NCI-H1105 (cell line): ENCODE measurements around the gene ARMC3.
"Not testable (repeated sequence)": the region's sequence is repeated elsewhere in the genome, so short reads cannot be mapped to it uniquely, and the experiment has no call there.

ENCODE experiments used
- DNase-seq: peaks from one replicate; lab custom pipeline; 2025; lab: John Stamatoyannopoulos, UW

Gene ARMC3, protein sequence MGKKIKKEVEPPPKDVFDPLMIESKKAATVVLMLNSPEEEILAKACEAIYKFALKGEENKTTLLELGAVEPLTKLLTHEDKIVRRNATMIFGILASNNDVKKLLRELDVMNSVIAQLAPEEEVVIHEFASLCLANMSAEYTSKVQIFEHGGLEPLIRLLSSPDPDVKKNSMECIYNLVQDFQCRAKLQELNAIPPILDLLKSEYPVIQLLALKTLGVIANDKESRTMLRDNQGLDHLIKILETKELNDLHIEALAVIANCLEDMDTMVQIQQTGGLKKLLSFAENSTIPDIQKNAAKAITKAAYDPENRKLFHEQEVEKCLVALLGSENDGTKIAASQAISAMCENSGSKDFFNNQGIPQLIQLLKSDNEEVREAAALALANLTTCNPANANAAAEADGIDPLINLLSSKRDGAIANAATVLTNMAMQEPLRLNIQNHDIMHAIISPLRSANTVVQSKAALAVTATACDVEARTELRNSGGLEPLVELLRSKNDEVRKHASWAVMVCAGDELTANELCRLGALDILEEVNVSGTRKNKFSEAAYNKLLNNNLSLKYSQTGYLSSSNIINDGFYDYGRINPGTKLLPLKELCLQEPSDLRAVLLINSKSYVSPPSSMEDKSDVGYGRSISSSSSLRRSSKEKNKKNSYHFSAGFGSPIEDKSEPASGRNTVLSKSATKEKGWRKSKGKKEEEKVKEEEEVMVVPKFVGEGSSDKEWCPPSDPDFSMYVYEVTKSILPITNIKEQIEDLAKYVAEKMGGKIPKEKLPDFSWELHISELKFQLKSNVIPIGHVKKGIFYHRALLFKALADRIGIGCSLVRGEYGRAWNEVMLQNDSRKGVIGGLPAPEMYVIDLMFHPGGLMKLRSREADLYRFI

DNA sequence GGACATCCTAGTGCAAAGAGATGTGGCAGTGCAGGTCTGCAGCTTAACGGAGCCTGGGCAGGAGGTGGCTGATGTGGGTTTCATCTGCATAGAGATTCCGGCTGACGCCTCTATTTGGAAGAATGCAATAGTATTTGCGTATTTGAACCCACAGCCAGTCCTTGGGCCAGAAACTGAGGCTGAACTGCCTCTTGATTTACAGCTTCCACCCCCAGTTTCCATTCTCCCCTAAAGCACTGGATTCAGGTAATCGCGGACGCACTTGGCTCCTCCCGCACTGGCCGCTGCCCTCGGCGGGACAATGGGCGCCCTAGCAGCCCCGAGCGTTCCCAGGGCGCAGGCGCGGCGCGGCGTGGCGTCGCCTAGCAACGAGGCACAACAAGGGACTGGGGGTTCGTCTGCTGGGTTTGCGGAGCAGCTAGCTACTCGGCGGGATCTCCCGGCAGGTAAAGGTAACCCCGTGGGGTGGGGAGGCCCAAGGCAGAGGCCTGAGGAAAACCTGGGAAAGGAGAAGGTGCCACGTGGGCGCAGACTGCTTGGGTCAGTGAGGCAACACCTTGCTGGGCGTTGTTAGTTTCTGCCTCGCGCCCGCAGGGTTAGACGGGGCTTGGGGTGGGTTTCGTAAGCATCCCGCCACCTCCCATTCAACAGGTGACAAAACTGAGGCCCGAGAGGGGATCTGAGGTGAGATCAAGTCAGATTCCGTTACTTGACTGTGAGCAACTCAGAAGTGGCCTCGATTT, at the start of gene ARMC3:
ARMC3 (plus strand) TSS at position 393 of the 743 bp plus-strand sequence. CDS start 3,944 bp downstream, outside the sequence.
- peak; percentile 65 for DNase-seq

DNA sequence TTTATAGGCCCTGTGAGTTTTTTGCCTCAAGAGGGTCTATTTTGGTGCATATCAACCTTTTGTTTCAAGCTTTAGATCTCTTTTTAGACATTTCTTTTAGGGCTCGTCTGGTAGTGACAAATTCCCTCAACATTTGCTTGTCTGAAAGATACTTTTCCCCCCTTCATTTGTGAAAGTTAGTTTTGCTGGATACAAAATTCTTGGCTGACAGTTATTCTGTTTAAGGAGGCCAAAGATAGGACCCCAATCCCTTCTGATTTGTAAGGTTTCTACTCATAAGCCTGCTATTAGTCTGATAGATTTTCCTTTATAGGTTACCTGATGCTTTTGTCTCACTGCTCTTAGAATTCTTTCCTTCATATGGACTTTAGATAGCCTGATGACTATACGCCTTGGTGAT, 36.1 kb upstream of the ARMC3 start:
- no peak for DNase-seq

DNA sequence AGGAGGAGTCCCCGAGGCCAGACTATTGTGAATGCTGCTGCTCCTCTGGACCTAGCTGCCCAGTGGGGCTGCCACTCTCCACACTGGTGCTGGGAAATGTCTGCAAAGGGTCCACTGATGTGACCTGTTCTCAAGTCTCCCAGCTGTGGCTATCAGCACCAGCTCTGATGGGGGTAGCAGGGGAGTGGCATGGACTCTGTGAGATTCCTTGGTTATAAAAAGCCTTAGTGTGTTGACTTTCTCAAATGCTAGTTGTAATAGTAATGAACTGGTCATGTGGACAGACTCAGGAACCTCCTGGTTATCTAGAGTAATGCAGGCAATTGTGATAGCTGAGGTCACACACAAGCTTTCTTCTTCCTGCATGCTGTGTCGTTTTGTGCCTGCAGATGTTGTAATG, 34.1 kb upstream of the ARMC3 start:
- DNase-seq, result no peak

DNA sequence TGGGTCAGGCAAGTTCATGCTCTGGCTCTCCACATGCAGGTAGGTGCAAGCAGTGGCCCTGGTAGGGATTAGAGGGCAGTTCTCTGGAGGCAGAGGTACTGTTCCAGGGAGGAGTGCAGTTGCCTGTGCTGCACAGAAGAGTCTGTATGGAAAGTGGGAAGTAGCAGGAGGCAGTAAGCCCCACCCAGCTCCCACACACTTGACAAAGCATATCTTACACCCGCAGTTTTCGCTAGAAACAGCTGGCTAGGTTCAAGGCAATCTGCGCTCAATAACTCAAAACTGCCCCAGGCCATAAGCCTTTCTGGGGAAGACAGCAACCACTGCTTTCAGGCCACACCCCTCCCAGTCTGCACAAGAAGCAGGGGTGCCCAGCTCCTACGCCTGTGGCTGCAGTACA, 33.1 kb upstream of the ARMC3 start:
- DNase-seq, result no peak

DNA sequence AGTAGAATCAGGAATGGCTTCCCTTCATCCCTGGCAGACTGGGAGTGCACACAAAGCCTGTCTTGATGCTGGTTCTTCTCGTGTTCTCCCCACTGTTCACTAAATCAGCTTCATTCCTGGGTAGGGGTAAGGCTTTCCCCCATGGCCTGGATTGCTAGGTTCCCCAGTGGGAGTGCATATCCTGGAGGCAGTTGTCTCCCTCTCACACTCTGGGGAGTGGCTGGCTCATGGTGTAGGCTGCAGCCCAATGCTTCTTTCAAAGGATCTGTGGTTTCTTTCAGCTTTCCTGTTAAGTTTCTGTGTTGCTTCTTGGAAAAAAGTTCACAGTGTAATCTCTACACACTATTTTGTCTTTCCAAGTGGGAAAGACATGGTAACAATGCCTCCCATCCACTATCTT, 32.6 kb upstream of the ARMC3 start:
- DNase-seq, result no peak

DNA sequence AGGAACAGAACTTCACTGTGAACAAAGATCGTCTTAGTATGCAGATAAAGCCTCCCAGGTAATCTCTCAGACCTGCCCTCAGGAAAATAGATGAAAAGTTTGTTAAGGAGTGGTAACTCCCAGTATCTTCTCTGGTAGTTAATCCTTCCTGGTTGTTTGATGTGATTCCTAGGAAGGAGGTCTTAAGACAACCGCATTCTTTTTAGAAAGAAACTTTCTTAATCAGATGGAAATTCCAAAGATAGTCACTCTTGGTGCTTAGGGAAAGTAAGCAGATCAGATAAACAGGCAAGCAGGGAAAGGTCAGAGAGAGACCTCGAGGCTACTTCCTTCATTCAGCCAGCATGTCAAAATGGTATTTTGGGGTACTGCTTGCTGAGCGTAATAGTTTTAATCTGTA, 30.5 kb upstream of the ARMC3 start:
- no peak for DNase-seq

DNA sequence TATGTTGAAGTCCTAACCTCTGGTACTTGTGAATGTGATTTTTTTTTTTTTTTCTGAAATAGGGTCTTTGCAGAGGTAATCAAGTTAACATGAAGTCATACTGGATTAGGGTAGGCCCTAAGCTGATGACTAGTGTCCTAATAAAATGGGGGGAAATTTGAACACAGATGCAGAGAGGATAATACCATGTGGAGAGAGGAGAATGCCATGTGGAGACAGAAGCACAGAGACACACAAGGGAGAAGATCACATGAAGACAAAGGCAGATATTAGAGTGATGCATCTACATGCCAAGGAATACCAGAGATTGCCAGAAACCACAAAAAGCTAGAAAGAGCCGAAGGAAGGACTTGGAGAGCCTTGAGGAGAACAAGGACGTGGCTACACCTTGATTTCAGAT, 28.5 kb upstream of the ARMC3 start:
- no peak for DNase-seq

DNA sequence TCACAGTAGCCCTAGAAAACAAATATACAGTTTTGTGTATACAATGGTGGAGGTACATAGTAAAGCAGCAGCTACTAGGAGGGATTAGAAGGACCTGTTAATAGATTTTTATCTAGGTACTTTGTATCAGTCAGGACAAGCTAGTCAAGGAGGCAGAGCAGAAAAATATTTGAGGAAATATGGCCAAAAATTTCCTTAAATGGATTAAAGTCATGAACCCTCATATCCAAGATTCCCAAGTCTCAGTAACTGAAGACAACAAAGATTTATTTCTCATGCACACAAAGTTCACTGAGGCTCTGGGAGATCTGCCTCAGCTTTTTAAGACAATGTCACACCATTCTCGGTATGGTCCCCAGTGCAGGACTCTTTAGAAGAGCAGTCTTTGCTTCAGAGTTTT, 28.1 kb upstream of the ARMC3 start:
- no peak for DNase-seq

DNA sequence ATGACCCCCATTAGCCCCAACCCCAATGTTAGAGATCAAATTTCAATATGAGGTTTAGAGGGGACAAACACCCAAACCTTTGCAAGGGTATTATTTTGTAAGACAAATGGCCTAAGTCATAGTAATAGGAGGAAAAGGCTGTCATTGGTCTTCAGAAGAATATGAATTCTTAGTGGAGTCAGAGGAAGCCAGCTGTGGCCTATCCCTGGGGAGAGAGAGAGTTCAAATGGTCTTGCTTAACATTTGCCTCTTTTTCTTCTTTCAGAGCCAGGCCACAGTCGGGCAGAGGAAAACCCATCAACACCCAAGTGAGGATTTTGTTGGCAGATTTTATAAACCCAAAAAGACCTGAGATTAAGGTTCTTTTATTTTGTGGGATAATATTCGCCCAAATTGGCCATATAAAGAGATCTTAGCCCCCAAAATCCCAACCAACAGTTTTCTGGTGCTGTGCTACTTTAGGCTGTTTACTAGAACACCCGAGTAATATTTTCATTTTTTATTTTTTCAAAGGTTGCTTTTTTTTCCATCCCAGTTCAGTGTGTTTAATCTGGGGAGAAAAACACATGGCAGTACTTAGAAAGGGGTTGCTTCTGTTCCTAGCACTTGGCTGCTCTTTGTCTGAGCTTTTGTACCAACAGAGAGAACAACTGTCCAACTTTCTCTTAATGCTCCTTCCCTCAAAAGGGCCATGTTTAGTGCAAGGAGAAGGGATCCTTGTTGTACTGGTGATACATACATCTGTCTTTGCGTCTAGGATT, 26.8 kb upstream of the ARMC3 start:
- no peak for DNase-seq

DNA sequence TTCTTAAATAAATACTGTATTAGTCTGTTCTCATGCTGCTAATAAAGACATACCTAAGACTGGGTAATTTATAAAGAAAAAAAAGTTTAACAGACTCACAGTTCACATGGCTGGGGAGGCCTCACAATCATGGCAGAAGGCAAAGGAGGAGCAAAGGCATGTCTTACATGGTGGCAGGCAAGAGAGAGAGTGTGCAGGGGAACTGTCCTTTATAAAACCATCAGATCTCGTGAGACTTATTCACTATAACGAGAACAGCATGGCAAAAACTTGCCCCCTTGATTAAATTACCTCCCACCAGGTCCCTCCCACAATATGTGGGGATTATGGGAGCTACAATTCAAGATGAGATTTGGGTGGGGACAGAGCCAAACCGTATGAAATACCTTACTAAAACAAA, 25.7 kb upstream of the ARMC3 start:
- DNase-seq, result not testable (repeated sequence)

DNA sequence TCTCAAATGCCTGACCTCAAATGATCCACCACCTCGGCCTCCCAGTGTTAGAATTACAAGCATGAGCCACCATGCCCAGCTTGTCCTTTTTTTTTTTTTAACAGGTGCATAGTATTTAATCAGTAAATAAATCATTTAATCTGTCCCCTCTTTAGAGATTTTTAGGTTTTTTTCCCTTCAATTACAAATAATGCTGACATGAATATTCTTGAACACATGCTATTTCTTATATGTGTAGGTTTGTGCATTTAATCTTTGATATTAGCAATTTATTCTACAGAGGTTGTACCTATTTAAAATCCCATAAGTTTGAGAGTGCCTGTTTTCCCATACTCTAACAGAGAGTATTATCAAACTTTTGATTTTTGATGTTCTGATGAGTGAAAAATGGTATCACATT, 24.2 kb upstream of the ARMC3 start:
- no peak for DNase-seq

DNA sequence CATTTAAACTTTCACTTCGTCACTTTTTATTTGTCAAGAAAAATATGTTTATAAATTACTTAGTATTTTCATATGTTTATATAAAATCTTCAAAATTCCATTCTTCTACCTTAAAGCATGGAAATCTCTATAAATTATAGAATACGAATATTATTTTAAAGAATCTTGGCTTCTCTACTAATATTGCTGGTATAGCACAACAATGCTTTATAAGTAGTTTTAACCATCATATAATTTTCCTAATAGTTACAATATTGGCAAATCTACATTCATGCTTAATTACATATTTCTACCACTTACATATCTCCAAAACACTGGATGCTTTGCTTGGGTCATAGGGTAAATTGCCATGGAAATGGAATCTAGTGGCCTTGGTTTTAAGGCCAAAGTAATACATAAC, 21.1 kb upstream of the ARMC3 start:
- no peak for DNase-seq

DNA sequence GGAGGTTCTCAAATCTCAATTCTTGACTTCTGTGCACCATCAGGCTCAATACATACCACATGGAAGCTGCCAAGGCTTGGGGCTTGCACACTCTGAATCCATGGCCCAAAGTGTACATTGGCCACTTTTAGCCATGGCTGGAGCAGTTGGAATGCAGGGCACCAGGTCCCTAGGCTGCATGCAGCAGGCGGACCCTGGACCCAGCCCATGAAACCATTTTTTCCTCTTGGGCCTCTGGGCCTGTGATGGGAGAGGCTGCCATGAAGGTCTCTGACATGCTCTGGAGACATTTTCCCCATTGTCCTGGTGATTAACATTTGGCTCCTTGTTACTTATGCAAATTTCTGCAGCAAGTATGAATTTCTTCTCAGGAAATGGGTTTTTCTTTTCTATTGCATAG, 19.0 kb upstream of the ARMC3 start:
- DNase-seq, result no peak

DNA sequence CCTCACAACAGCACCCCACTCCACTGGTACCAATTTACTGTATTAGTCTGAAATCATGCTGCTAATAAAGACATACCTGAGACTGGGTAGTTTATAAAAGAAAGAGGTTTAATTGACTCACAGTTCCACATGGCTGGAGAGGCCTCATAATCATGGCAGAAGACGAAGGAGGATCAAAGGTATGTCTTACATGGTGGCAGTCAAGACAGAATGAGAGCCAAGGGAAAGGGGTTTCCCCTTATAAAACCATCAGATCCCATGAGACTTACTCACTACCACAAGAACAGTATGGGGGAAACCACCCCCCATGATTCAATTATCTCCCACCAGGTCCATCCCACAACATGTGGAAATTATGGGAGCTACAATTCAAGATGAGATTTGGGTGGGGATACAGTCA, 18.2 kb upstream of the ARMC3 start:
- not testable (repeated sequence) for DNase-seq

DNA sequence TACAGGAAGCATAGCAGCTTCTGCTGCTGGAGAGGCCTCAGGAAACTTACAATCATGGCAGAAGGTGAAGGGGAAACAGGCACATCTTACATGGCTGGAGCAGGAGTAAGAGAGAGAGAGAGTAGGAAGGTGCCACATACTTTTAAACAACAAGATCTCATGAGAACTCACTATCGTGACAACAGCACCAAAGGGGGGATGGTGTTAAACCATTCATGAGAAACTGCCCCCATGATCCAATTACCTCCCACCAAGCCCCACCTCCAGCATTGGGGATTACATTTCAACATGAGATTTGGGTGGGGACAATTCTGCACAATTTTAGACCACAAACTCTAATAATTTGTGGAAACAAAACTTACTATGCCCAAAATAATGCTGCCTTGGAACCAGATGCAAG, 16.8 kb upstream of the ARMC3 start:
- no peak for DNase-seq

DNA sequence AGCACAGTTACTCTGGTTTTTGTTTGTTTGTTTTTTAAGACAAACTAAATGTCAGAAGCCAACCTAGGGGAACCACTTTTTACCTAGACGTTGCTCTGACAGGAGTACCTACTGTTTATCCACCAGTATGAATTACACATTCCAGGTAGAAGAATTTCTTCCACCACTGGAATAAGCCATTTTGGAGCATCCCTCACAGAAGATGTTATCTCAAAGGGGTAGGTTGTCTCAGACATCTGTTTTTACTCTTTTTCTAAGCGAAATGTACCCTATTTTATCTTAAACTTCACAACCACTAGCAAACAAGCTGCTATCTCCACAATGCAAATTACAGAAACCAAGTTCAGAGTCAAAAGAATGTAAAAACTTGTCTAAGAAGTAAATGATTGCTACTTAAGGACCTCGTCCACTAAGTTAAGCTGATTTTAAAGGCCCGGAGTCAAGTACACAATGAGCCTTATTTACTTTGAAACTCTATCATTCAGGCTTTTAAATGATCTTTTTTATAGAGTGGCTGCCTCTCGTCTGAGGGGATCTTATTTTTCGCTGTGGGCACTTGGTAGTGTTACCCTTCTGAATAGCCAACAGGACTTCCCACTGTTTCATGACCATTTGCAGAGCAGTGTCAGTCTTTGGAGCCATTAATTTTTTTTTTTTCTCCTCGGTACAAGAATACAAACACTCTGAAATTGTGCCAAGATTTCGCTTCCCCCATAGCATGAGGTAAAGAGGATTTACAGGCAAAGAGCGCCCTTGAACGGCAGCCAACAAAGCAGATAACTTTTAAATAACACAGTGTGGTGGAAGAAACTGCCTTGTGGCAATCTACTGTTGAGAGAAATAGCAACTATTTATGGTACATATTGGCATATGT, 15.7 kb upstream of the ARMC3 start:
- peak; percentile 84 for DNase-seq

DNA sequence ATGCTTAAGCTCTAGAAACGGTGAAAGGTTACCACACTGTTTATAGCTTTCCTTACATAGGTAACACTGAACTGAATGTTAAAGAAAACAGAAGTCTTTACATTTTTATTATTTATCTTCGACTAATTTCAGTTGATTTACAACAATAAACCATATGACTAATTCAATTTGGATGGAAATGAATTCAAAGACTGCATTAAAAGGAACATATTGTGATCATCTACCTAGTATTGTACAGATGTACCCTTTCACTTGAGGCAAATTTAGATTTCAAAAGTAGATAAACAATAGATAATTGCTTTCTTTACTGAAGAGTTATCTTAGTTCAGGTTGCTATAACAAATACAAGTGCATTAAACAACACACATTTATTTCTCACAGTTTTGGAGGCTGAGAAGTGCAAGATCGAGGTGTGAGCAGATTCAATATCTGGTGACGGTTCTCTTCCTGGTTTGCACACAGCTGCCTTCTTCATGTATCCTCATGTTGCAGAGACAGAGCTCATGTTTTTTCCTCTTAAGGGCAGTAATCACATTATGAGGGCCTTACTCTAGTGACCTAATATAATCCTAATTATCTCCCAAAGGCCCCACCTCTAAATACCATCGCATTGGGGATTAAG, 15.0 kb upstream of the ARMC3 start:
- no peak for DNase-seq

DNA sequence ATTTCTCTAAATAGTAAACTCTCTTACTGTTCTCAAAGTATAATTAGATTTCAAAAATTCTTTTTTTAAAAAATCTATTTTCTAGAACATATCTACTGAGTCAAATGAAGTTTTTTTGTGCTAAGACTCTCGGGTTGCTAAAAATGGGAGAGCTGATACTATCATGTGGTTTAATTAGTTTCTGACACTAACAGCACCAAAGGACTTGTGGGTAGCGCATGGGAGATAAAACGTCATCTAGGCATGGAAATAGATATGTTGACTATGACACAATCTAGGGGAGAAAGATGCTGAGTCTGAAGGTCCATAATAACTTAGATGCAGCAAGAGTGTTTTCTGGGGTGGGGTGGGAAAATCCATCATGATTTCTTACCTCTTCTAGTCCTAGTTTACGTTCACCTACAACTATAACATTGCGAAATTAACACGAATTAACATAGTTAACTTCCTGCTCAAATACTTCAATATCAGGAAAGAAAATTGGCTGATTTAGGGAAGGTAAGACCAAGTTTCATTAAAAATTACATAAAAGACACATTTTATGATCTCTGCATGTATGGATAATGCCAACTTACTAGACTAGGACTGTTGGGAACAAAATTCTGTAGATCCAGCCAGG, 14.3 kb upstream of the ARMC3 start:
- no peak for DNase-seq

DNA sequence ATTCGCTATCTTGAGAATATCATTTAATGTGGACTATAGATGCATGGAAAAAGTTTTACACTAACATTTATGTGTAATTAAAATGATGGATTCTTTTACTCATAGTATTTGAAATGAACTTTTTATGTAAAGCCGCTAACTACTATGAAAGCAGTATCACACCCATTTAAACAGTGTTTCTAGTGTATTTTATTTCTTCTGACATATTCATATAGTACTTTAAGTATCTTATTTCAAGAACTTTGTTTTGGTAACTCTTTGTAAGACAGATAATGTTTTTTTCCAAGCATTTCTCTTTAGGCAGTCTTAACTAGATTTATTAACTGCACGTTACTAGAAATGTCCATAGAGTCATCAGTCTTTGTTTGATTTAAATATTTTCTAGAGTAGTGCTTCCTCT, 12.5 kb upstream of the ARMC3 start:
- DNase-seq, result no peak

DNA sequence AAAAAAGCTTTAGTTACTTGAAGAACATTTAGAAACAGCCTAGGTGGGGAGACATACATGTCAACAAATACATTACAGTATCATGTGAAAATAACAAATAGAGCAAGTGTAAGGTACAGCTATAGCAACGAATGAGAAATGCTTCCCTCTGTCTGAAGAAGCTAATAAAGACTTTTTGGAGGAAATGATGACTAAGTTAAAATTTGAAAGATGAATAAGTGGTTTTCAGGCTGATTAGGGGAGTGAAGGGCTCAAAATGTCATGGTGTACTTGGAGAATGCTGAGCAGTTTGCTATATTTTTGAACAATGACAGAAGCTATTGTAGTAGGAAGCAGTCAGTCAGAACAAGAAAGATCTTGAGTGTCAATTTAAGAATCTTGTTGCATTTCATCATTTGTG, 2.8 kb upstream of the ARMC3 start:
- DNase-seq, result no peak
